GM12864 (cell line): ENCODE results near the gene OSTN.

Experiments used
- DNase-seq: peaks from one replicate; pipeline ENCODE4 v3.0.0-alpha.2; 2011; ENCODE audit warnings: low read depth
- H3K4me3 ChIP-seq: 2 replicates; pipeline ENCODE4 v1.5.1; 2011; ENCODE audit warnings: mild to moderate bottlenecking, low read depth, low read length, control low read depth
- TF ChIP-seq, protein P1 (sequence below): IDR thresholded peaks from 2 replicates; pipeline ENCODE4 v1.5.1; 2011; ENCODE audit warnings: low read depth, mild to moderate bottlenecking, moderate library complexity, low read length, control low read depth, inconsistent platforms; ENCODE audit errors: missing control alignments

Gene OSTN

DNA sequence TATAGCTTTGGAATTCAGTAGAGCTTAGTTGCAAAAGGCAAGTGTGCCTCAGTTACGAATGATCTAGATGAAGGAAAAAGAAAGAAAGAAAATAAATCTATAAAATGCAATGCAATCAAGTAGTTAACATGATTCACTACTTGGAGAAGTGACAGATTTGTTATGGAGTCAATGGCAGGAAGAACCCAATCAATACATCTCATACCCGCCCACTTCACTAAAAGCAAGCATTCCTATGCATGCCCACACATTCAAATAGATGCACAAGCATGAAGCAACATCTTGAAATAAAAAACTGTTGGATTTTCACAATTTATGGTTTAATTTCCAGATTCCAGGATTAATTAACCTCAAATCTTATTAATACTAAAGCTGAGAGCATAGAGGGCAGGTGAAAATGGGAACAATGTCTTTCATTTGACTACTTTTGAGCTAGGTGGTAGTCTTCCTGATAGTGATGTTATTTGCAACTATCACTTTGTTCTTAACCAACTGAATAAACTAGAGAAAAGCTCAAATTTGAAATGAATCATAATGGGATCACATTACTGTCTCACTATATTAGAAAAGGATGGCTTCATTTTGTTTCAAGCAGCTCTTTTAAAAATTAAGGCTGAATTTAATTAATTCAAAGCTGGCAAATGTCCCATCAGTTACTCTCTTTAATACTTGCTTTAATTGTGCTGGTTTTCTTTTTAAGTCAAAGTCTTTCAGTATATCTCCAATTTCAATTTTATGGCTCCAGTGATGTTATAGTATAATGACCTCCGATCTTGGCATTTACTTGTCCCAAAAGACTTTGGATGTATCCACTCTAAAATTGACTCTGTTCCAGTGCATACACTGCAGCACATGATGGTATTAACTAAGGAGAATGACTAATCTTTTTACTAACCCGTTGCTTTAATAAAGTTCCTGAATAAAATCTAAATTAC lies 83.5 kb downstream of the OSTN start:
- no peak for DNase-seq
- H3K4me3 ChIP-seq: no peak overlapping the region
- TF ChIP-seq, protein P1, sequence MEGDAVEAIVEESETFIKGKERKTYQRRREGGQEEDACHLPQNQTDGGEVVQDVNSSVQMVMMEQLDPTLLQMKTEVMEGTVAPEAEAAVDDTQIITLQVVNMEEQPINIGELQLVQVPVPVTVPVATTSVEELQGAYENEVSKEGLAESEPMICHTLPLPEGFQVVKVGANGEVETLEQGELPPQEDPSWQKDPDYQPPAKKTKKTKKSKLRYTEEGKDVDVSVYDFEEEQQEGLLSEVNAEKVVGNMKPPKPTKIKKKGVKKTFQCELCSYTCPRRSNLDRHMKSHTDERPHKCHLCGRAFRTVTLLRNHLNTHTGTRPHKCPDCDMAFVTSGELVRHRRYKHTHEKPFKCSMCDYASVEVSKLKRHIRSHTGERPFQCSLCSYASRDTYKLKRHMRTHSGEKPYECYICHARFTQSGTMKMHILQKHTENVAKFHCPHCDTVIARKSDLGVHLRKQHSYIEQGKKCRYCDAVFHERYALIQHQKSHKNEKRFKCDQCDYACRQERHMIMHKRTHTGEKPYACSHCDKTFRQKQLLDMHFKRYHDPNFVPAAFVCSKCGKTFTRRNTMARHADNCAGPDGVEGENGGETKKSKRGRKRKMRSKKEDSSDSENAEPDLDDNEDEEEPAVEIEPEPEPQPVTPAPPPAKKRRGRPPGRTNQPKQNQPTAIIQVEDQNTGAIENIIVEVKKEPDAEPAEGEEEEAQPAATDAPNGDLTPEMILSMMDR: no peak

DNA sequence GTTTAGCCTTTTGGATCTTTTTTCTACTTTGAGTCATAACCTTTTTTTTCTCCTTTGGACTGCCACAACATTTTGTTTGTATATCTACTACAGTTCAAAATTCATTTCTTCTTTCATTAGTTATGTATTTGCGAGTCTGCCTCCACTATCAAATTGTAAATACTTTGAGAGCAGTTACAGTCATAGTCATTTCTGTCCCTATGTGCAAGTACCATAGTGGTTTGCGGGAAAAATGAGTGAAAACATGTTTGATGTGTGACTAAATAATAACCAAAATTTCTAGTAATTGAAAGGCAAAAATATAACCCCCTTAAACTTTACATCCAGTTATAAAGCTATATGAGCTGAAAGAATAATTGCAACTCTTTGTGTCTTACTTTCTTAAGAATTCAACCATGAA lies 84.4 kb downstream of the OSTN start:
- no peak overlapping the region for H3K4me3 ChIP-seq
- TF ChIP-seq, protein P1: no peak
- DNase-seq: no peak

- DNase-seq: no peak
- no peak overlapping the region; the same call in 1 of the 2 replicates for H3K4me3 ChIP-seq
- TF ChIP-seq, protein P1: no peak
Observed at GRCh38 chr3:191290311-191291025, 91.4 kb downstream of the OSTN start.

GRCh38 chr3:191292243-191293015 lies 93.4 kb downstream of the OSTN start:
- TF ChIP-seq, protein P1: no peak
- no peak for DNase-seq

DNA sequence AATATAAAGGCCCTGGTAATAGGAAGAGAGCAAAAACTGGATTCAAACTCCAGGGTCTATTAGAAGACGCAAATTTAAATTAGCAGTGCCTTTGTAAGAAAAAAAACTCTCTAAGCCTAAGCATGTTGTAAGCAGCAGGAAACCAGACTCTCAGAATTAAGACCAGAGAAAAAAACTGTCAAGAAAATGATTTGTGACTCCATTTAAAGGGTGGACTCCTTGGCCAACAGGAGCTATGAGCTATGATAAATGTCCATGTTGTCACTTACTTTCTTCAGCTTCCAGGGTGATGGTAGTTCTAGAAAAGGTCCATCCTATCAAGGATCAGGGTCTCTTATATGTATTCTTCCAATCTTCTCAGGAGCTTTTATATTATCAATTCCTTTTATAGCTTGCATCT lies 95.2 kb downstream of the OSTN start:
- TF ChIP-seq, protein P1: no peak
- H3K4me3 ChIP-seq: no peak overlapping the region
- no peak for DNase-seq

More at GRCh38 chr3:191292243-191293015, 93.4 kb downstream of the OSTN start:
- H3K4me3 ChIP-seq: no peak overlapping the region

DNA sequence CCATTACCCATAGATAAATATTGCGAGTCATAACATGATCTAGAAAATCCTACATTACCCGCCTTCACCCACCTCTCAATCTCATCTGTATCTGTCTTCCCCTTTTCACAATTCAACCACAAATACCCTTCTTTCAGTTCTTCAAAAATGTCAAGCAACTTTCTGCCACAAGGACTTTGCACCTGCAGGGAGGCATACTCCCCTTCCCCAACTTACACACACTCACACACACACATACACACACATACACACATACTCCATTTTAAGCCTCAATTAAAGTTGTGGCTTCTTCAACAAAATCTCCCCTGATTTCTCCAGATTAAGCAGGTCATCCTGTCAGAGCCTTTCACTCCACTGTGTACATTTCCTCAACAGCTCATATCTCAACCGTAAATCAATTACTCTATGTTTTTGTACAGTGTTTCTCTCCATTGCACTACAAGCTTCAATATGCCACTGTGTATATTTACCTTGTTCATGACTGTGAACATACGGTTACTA lies 97.0 kb downstream of the OSTN start:
- peak; percentile 87 for DNase-seq
- no peak overlapping the region for H3K4me3 ChIP-seq
- TF ChIP-seq, protein P1: no peak
